CD4-positive, alpha-beta T cell treated with Interleukin-1 beta for 1 hour (primary cell): ENCODE data around the gene OR5K4.

Experiments
- DNase-seq, 2 donors: peaks; one replicate each; pipeline ENCODE4 v3.0.0-alpha.2; 2020 to 2022

Gene OR5K4, protein sequence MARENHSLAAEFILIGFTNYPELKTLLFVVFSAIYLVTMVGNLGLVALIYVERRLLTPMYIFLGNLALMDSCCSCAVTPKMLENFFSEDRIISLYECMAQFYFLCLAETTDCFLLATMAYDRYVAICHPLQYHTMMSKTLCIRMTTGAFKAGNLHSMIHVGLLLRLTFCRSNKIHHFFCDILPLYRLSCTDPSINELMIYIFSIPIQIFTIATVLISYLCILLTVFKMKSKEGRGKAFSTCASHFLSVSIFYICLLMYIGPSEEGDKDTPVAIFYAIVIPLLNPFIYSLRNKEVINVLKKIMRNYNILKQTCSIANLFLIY

DNA sequence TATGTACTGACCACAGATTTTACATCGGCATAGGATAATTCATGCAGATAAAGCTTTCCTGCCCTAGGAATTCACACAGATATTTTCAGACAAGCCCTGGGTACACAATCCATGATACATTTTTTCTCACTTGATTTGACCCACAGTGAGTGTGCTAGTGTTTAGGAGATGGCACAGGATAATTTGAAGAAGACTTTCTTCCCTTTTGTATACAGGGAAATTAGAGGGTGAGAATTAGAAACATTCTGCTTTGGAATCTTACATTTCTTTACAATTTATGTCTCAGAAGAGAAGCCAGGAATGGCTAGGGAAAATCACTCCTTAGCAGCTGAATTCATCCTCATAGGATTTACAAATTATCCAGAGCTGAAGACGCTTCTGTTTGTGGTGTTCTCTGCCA, at the start of gene OR5K4:
TSS of gene OR5K4 (plus strand) at position 301 of the 400 bp plus-strand sequence. CDS start at position 301, 0 bp downstream.
- DNase-seq = no peak

DNA sequence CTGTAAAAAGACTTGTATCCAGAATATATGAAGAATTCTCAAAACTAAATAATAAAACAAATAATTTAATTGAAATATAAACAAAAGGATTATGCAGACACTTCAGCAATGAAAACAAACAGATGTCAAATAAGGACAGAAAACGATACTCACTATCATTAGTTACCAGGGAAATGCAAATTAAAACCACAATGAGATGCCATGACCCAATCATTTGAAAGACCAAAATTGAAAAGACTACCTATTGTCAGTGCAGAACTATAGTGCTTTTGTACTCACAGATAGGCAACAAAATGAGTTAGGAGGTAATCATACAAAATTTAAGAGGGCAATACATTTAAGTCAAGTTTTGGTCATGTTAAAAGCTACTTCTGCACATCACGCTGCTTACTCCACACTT, 31.6 kb upstream of the OR5K4 start:
- DNase-seq = no peak

DNA sequence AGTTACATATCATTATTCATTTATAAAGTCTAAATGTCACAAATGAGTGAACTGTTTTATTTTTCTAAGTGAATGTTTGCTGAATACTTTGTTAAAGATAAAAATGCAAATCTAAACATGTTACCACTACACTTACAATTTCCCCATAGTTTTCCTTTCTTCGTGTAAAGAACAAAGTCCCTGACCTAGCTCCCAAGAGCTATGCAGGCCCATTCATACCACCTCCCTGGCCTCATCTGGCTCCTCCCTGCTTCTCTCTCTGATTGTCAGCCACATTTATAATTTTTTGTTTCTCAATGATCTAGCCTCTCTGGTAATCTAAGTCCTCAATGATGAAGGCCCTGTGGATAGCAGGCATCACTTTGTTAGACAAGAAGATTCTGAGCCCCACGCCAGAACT, 31.0 kb upstream of the OR5K4 start:
- DNase-seq = no peak

DNA sequence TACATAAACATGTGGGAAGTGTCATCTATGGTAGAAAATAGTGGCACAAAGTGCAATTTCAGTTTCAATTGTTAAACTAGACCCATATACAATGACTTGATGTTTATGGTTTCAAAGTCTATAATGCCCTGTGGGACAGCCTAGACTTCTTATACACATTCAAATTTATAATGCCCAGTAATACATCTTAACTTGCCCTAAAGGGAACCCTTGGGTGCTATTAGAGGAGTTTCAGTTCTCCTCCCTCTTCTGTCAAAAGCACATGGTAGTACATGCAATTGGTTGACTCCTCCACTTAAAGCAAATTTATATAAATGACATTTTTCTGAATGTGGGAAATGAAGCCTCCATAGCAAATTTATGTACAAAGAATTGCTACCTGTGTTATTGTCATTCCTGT, 30.2 kb upstream of the OR5K4 start:
- DNase-seq = no peak

DNA sequence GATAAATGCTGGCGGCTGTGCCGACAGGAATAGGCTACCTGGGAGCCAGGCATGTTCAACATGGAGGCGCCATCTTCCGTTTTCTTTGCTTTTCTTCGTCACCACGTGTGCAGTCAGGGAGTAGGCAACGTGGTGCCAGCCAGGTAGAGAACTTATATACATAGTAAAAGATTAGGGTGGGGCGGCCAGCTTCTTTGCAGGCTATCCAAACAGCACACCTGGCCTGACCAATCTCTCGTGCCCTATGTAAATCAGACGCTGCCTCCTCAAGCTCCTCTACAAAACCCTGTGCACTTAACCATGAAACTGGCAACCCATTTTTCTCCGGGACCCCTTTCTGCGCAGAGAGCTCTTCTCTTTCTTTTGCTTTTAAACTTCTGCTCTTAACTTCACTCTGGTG, 28.6 kb upstream of the OR5K4 start:
- DNase-seq = no peak

DNA sequence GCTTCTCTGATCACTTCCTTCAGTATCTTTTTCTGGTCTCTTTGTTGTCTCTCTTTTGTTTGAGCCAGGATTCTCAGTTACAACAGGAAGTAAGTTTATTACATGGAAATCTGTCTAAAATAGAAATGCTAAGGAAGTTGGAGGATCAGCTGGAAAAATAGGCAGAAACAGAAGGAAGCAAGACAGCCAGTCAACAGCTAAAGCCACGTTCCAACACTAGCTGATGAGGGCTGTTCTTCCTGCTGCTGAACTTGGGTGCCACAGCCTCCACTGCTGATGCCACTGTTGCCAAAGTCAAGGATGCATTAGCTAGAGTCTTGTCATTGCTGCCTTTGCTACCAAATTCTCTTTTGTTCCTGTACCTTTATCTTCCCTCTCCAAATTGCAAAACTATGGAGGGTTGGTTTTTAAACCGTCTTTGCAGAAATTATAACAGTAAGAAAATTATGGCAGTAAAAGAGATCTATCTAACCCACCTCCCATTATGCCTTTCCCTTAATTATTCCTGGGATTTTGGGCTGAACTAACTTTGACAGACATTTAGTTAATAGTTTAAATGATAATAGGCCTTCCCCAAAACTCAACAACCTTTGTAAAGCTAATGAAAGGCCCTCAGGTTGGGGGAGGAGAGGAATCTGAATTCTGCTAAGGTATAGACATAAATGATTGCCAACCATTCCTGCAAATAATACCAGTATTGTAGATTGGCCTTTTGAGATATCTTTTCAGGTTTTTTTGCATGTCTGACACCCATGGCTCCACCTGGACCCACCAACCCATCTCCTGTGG, 27.4 kb upstream of the OR5K4 start:
- DNase-seq = no peak

DNA sequence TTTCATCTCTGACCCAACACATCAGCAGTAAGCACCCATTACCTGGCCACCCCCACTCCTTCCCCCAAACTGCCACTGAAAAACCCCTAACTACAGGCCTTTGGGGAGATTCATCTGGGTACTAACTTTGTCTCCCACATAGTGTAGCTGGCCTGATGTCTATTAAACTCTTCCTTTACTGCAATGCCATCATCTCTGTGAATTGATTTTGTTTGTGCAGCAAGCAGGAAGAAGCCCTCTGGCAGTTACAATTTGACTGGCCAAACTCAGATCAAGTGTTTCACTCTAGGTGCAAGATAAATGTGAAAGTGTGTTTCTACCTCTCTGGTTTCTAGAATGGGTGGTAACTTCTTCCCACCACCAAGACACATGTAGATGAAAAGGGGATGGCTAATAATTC, 26.7 kb upstream of the OR5K4 start:
- no peak for DNase-seq

DNA sequence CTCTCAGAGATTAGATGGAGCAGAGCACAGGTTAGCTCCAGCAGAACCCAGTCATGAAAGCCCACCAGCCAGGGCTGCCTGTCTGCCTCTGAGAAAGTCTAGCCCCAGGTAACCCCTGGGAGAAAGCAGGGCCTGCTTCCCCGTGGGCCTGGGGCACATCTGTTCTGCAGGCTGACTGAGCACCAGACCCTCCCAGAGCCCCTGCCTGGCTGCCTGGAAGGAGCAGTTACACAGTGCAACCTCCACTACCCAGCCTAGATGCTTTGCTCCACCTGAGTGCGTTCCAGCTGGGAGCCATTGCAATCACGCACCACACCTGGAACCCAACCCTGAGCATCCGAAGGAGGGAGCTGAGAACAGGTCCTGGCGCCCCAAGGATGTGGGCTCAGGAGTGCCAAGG, 24.7 kb upstream of the OR5K4 start:
- no peak for DNase-seq

DNA sequence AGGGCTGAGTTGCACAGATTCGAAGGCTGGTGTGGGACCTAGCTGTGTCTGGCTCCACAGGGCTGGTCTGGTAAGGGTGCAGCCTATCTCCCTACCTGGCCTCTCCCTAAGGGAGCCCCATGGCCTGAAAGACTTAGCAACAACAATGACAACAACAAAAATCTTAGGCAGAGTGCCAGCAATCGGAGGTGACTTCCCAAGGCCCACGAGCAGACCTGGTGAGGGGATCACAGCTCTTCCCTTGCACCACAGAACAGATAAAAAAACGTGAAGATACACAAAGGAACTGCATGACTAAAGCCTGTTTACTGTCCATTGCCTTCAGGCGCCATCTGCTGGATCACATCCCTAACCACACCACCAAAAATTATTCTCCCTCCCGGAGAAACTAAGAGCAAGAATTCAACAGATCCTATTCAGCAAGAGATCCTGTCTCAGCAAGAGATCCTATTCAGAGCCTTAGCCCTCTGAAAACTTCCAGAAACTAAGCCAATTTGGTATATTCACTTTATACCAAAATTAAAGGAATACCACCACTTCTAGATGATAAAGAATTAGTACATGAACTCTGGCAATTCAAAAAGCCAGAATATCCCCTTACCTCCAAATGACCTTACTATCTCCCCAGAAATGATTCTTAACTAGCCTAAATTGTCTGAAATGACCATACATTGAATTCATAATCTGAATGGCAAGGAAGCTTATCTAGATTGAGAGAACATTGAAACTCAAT, 24.1 kb upstream of the OR5K4 start:
- DNase-seq = peak; percentile 20 to 51

DNA sequence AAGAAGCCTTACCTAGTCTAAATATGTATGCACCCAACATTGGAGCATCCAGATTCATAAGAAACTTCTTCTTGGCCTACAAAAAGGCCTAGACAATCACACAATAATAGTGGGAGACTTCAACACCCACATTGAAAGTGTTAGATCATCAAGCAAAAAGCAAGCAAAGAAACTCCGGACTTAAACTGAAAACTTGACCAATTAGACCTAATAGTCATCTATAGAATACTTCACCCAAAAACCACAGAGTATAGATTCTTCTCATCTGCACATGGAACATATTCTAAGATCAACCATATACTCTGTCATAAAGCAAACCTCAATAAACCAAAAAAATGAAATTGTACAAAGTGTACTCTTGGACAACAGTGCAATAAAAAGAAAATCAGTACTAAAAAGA, 22.3 kb upstream of the OR5K4 start:
- no peak for DNase-seq

DNA sequence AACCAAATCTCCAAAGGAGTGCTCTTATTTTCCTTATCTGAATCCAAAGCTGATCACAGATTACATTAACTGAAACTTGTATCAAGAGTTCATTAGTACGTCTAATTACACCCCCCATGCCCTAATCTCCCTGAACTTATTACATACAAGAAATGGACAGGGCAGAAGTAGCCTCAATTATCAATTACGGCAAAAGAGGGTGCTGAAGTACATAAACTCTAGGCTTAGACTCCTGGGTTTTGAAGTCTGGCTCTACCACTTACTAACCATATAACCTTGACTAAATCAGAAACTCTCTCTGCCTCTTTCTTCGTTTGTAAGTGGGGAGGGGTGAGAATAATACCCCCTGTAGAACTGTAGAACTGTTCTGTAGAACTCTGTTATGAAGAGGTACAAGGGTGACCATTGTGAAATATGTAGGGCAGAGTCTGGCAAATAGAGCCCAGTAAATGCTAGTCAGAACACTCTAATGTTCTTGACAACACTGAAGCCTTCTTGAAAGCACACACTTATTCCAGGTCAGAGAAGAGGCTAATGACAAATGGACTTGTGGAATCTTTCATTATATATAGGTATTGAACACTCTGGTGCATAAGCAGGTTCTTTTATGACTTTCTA, 19.6 kb upstream of the OR5K4 start:
- no peak for DNase-seq

DNA sequence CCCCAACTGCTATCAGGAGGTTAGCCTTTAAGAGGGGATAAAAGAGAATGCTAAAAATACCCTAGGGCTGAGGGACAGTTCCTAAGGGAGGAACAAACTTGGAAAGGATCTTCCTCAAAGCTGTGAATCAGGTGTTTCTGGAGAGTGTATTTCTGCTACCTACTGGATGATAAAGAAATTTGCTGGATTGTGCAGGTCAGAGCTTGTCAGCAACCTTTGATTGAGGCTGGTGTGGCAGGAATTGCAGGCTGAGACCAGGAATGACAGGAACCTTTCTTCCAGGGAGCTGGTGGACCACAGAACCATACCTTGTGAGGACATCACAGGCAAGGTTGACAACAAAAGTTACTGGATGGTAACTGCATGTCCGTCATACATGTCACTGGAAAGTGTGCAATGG, 14.6 kb upstream of the OR5K4 start:
- no peak for DNase-seq

DNA sequence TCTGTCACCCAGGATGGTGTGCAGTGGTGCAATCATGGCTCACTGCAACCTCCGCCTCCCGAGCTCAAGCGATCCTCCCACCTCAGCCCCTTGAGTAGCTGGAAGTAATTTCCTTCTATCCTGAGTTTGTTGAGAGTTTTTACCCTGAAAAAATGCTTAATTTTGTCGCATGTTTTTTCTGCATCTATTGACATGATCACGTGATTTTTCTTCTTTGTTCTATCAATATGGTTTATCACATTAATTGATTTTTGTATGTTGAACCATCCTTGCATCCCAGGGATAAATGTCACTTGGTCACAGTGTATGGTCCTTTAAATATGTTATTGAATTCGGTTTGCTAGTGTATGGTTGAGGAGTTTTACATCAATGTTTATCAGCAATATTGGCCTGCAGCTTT, 11.9 kb upstream of the OR5K4 start:
- no peak for DNase-seq

DNA sequence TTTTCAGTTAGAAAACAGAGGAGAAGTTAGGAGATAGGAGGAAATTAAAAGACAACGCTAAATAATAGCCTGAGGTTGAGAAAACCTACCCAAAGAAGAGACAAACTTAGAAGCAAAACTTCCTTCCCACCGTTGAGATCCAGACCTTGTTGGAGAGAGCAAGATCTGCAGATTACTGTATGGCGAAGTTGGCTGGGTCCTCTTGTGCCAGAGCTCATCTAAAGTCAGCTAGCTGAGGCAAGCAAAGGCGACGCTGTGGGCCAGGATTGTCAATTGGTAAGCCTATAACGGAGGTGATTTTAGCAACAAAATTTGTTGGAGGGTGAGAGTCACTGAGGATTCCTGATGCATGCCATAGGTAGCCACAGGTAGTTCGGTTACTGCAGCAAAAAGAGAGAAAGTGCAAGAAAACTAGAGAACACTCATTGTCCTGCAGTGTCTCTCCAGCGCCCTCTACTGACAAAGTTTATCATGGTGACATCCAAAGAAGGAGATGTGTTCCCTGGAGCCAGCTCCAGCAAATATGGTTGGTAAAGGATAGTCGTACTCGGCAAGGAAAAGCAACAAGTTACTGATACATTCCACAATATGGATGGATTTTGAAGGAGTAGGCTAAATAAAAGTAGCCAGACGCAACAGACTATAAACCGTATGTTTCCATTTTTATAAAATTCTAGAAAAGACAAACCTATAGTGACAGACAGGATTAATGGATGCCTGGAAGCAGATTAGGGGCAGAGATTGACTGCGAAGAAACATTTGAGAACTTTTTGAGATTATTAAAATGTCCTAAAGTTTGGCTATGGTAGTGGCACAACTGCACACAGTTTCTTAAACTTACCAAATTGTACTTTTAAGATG, 9.8 kb upstream of the OR5K4 start:
- peak in 1 of 2 donors; percentile 48 for DNase-seq

DNA sequence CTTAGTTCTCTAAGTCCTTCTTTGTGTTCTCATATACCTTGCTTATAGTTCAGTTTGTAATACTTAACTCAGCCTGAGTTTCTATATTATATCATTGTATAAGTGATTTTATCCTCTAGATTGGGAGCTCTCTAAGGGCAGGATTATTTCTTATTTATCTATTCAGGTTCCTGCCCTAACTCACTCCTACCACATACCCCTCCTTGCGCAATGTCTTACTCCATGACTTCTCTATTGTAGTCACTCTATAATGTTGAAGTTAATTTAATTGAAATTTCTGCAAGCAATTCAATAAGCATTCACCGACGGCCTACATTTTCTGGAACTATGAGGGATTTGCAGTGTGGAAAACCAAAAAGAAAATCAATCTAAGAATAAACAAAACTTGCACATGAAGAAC, 3.6 kb upstream of the OR5K4 start:
- no peak for DNase-seq

DNA sequence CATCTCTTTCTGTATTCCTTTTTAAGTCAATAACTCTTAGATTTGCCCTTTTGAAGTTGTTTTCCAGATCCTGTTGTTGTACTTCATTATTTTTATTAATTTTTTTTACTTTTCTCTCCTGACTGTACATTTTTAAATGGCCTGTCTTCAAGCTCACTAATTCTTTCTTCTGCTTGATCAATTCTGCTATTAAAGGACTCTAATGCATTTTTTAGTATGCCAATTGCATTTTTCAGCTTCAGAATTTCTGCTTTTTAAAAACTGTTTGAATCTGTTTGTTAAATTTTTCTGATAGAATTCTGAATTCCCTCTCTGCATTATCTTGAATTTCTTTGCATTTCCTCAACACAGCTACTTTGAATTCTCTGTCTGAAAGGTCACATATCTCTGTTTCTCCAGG, 5.6 kb downstream of the OR5K4 start:
- no peak for DNase-seq

DNA sequence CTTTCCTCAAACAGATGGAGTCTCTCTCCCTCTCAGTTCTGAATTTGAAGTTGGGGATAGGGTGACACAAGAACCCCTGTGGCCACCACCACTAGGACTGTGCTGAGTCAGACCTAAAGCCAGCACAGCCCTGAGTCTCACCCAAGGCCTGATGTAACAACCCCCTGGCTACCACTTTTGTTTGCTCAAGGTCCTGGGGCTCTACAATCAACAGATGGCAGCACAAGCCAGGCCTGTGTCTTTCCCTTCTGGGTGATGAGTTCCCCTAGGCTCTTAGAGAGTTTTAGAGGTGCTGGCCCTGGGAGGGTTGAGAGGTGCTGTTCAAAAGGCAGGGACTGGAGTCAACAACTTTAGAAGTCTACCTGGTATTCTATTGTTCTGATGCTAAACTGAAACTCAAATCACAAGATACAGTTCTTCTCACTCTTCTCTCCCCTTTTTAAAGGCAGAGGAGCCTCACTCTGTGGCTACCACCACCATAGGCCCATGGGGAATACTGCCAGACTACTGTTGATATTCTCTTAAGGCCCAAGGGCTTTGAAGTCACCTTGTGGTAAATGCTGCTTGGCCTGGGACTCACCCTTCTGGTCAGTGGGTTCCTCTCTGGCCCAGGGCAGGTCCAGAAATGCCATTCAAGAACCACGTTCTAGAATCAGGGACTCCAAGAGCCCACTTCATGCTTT, 6.5 kb downstream of the OR5K4 start:
- peak in 1 of 2 donors; percentile 10 for DNase-seq

DNA sequence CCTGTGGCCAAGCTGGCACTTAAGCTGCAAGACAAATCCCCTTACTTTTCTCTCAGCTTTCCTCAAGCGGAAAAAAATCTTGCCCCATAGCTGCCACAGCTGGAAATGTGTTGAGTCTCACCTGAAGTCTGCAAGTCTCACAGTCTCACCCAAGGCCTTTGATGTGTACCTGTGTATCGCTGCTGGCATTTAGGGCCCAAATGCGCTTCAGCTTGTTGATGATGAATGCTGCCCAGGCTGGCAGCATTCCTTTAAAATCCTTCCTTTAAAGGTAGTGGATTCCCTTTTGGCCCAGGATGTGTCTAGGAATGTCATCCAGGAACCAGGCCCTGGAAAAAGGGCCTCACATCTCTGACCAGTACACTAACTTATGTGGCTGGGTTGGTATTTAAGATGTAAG, 7.0 kb downstream of the OR5K4 start:
- DNase-seq = no peak

DNA sequence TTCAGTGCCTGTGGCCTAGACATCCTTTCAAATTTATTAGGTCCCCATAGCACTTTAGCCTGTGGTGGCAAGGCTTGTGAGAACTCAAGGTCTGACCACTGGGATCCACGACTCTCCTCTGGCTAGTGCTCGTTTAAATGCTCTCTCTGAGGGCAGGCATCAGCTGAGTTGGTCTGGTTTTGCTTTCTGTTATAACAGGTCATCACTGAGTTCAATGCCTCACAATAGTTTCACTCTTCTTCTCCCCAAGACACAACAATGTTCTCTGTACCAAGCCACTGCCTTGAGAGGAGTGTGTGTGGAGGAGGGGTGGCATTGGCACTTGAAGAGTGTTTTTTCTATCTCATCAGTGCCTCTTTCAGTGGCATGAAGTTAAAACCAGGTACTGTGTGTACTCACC, 7.6 kb downstream of the OR5K4 start:
- no peak for DNase-seq

DNA sequence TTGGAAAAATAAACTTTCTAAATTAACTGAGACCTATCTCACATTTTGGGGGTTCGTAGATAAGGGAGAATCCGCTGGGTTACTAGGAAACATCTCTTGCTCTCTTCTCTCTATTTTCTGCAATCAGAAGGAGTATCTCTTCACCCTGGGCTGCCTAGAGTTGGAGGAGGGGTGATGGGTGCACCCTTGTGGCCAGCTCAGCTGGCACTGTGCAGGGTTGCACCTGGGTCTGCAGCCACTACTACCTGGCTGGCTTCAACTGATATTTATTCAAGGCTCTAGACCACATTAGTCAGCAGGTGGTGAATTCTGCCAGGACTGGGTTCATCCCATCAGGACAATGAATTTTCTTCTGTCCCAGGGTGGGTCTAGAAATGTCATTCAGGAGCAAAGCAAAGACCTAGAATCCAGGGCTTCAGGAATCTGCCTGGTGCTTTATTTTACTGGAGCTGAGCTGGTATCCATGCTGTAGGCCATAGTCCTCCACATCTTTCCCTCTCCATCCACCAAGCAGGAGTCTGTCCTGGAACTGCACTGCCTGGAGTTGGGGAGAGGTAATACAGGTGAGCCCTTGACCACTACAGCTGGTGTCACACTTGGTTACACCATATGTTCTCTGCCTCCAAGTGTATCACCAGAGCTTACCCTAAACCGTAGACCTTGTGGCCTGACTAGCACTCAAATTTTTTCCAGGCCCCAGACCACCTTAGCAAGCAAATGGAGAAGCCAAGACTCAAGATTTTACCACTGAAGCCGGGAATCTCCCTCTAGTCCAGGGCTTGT, 14.0 kb downstream of the OR5K4 start:
- no peak for DNase-seq

DNA sequence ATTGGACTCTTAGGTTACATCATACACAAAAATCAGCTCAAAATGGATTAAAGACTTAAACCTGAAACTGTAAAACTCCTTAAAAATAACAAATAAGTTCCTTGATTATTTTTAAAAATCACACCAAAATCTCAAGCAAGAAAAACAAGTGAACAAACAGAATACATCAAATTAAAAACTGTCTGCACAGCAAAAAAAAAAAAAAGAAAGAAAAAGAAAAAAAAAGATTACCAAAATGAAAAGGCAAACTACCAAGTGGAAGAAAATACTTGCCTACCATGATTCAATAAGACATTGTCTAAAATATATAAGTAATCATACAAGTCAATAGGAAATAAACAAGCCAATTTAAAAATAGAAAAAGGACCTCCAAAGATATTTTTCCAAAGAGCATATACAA, 17.5 kb downstream of the OR5K4 start:
- no peak for DNase-seq
